H1 (cell line): ENCODE data around the gene GCK. TPM values are rescaled to one million over a fixed set of nuclear protein-coding genes. Genes with fewer than 3 reads are reported as not detected.
A peak's percentile ranks its signal among the peaks of the same experiment; 100 is the strongest.

ENCODE experiments used
- ASH2L ChIP-seq: fragments of 200-600, 300-600 bp; sonication (generic); IDR thresholded peaks from one replicate; pipeline ENCODE4 v1.7.1; 2017; ENCODE audit warnings: low read length
- EGR1 ChIP-seq: IDR thresholded peaks from 2 replicates; pipeline ENCODE4 v1.6.1; 2011; ENCODE audit warnings: low read depth, low read length, borderline replicate concordance
- HDAC2 ChIP-seq, 2 experiments: fragments of 300-600 bp in 1 of 2; sonication (generic) in 1 of 2; IDR thresholded peaks; 2 replicates each; pipeline ENCODE4 v1.6.1; 2011 to 2012; ENCODE audit warnings: low read depth in 2 of 2, low read length in 2 of 2, mild to moderate bottlenecking in 2 of 2, moderate library complexity in 2 of 2, borderline replicate concordance in 1 of 2, inconsistent platforms in 1 of 2
- KDM4A ChIP-seq: IDR thresholded peaks from one replicate; pipeline ENCODE4 v1.7.1; 2012; ENCODE audit warnings: low read depth, mild to moderate bottlenecking, moderate library complexity, low read length, inconsistent platforms; ENCODE audit not compliant: severe bottlenecking
- MAX ChIP-seq: IDR thresholded peaks from 2 replicates; pipeline ENCODE4 v1.6.1; 2012; ENCODE audit warnings: inconsistent platforms
- POLR2A ChIP-seq, 2 experiments: IDR thresholded peaks; 1 replicate in 1 of 2; 2 replicates in 1 of 2; pipeline ENCODE4 v1.6.1; 2011; ENCODE audit warnings: low read depth in 2 of 2, low read length in 2 of 2, mild to moderate bottlenecking in 2 of 2; ENCODE audit errors: control extremely low read depth in 1 of 2
- POLR2AphosphoS5 ChIP-seq: IDR thresholded peaks from 2 replicates; pipeline ENCODE4 v1.6.1; 2011; ENCODE audit warnings: low read depth, low read length
- RAD21 ChIP-seq, 2 experiments: IDR thresholded peaks in 1 of 2; conservative IDR thresholded peaks in 1 of 2; 2 replicates each; pipeline ENCODE4 v1.6.1; 2011; ENCODE audit warnings: low read depth in 2 of 2, low read length in 2 of 2, improper control_type of control experiment in 1 of 2, inconsistent platforms in 1 of 2, mild to moderate bottlenecking in 1 of 2, moderate library complexity in 1 of 2
- SIN3A ChIP-seq, 2 experiments: IDR thresholded peaks in 1 of 2; conservative IDR thresholded peaks in 1 of 2; 2 replicates each; pipeline ENCODE4 v1.6.1; 2011 to 2012; ENCODE audit warnings: low read length in 2 of 2, improper control_type of control experiment in 1 of 2, low read depth in 1 of 2, mild to moderate bottlenecking in 1 of 2
- SIX5 ChIP-seq: IDR thresholded peaks from 2 replicates; pipeline ENCODE4 v1.6.1; 2011; ENCODE audit warnings: mild to moderate bottlenecking, low read depth, low read length
- SP1 ChIP-seq: IDR thresholded peaks from 2 replicates; pipeline ENCODE4 v1.6.1; 2011; ENCODE audit warnings: low read depth, low read length
- TBP ChIP-seq: IDR thresholded peaks from 2 replicates; pipeline ENCODE4 v1.6.1; 2011; ENCODE audit warnings: low read depth, low read length, improper control_type of control experiment
- polyA plus RNA-seq, 7 experiments: library from polyadenylated mRNA; depleted of rRNA in 3 of 7; stranded (reverse) in 5 of 7; unstranded in 2 of 7; fragments of >200 nt in 5 of 7; fragments of 200-250 nt in 2 of 7; gene quantifications; 1 replicate in 5 of 7; 2 replicates in 1 of 7; 4 replicates in 1 of 7; pipeline versions ENCODE4 v1.2.1 to v1.2.3, GENCODE V29; 2011 to 2013; ENCODE audit warnings: missing spikeins in 2 of 7, mixed read lengths in 2 of 7
- total RNA-seq: library from RNA; stranded (reverse); fragmentation: NEBNext Ultra II Directional; extraction: Animal tissue kit (Norgen Biotek cat#: 25700); gene quantifications from 2 replicates; pipeline ENCODE4 v1.2.1, GENCODE V29; 2021
- TF ChIP-seq, protein P1 (sequence below): IDR thresholded peaks from 2 replicates; pipeline ENCODE4 v1.6.1; 2012; ENCODE audit warnings: inconsistent platforms

GCK gene
- total and polyA plus RNA-seq, 2 of the 8 experiments (the other 6 are each of a cell fraction or from before 2014, with no cell fraction given): 2.4 to 4.9 TPM

GRCh38 chr7:44200699-44201461, 11.6 kb upstream of the GCK start, which contains the start of gene YKT6 (continued):
- peak in 1 of 2 experiments; percentile 42; a peak in 1 of 4 replicates for TF ChIP-seq HDAC2 (IDR thresholded peaks at IDR 0.05; ENCODE audit: borderline replicate concordance in 1 of 2, low read depth in 2 of 2, low read length in 2 of 2)
- no peak for TF ChIP-seq EGR1
- peak; percentile 63; the same call in 1 of the 2 replicates for TF ChIP-seq MAX
- 0 out of 2 replicates have a peak, but pooled peaks have one; percentile 23 for TF ChIP-seq SP1
- TF ChIP-seq SIX5: no peak
- peak in 1 of 2 experiments; percentile 48; a peak in 3 of 4 replicates for TF ChIP-seq RAD21 (IDR thresholded peaks at IDR 0.05 in 1 of 2, conservative IDR thresholded peaks at IDR 0.05 in 1 of 2; ENCODE audit: low read depth in 2 of 2, low read length in 2 of 2)
- TF ChIP-seq, protein P1, sequence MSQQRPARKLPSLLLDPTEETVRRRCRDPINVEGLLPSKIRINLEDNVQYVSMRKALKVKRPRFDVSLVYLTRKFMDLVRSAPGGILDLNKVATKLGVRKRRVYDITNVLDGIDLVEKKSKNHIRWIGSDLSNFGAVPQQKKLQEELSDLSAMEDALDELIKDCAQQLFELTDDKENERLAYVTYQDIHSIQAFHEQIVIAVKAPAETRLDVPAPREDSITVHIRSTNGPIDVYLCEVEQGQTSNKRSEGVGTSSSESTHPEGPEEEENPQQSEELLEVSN: peak; percentile 64
- peak in 1 of 2 experiments; percentile 70; a peak in 2 of 3 replicates for TF ChIP-seq POLR2A (IDR thresholded peaks at IDR 0.05; ENCODE audit: control extremely low read depth in 1 of 2, low read depth in 2 of 2, low read length in 2 of 2)
- TF ChIP-seq ASH2L: peak; percentile 64
- no peak for TF ChIP-seq KDM4A
- peak; percentile 62; the same call in 1 of the 2 replicates for TF ChIP-seq TBP
- 0 out of 2 replicates have a peak, but pooled peaks have one; percentile 46 for TF ChIP-seq POLR2AphosphoS5
- peak; percentile 59 to 82; a peak in 2 of 4 replicates for TF ChIP-seq SIN3A (conservative IDR thresholded peaks at IDR 0.05 in 1 of 2, IDR thresholded peaks at IDR 0.05 in 1 of 2; ENCODE audit: low read depth in 1 of 2, low read length in 2 of 2)
